Spinal cord (tissue), 10 donors: Measurements from ENCODE around the gene PPP1R15B. TPM values are rescaled to one million over a fixed set of nuclear protein-coding genes. Genes with fewer than 3 reads are reported as not detected.

Source experiments
- DNase-seq, 6 donors: peaks; one replicate each; pipeline versions ENCODE4 v3.0.0 to v3.0.0-alpha.2; 2013 to 2015; ENCODE audit warnings: low spot score in 6 of 6, low read depth in 4 of 6
- H3K27ac ChIP-seq: one replicate; pipeline ENCODE4 v1.5.1; 2013; ENCODE audit warnings: low read depth, low read length, control low read depth
- H3K27me3 ChIP-seq: one replicate; pipeline ENCODE4 v1.6.1; 2013; ENCODE audit warnings: low read length; ENCODE audit not compliant: control insufficient read depth, insufficient read depth
- H3K36me3 ChIP-seq: one replicate; pipeline ENCODE4 v1.6.1; 2013; ENCODE audit warnings: low read length; ENCODE audit not compliant: control insufficient read depth, insufficient read depth
- H3K4me1 ChIP-seq: one replicate; pipeline ENCODE4 v1.6.1; 2013; ENCODE audit warnings: low read length; ENCODE audit not compliant: control insufficient read depth, insufficient read depth
- H3K4me3 ChIP-seq: one replicate; pipeline ENCODE4 v1.5.1; 2013; ENCODE audit warnings: low read depth, low read length, control low read depth
- H3K9me3 ChIP-seq: one replicate; pipeline ENCODE4 v1.6.1; 2013; ENCODE audit warnings: low read length; ENCODE audit not compliant: control insufficient read depth, insufficient read depth
- WGBS: methylation state at CpG from one replicate; pipeline ENCODE4 v1.1.5; 2013; ENCODE audit warnings: missing lambda C conversion rate; ENCODE audit not compliant: insufficient coverage; 5-methylcytosine and 5-hydroxymethylcytosine counted together
- polyA plus RNA-seq, 2 donors: library from polyadenylated mRNA; unstranded; fragments of 120-200 nt; gene quantifications; one replicate each; pipeline ENCODE4 v1.2.1, GENCODE V29; 2013; ENCODE audit not compliant: insufficient read length in 2 of 2
- total RNA-seq, 2 donors: library from RNA; depleted of rRNA in 1 of 2; stranded (reverse); fragments of 120-200 nt in 1 of 2; fragments of >200 nt in 1 of 2; gene quantifications; one replicate each; pipeline versions ENCODE4 v1.2.3 to v1.2.4, GENCODE V29; 2013 to 2014
- donor health status: healthy.

The PPP1R15B gene
- total and polyA plus RNA-seq, 4 donors, result 31.4 to 51.4 (median 36.0) TPM

GRCh38 chr1:204362984-204363334 lies 48.7 kb downstream of the PPP1R15B start:
- peaks cover 3% of the 10 kb centered on the region for H3K36me3 ChIP-seq
- H3K9me3 ChIP-seq, result no peaks in the 10 kb centered on the region
- peak overlapping the region; percentile 43 for H3K4me3 ChIP-seq
- peaks cover 36% of the 10 kb centered on the region for H3K4me1 ChIP-seq
- 41% methylated on average over 11 of the region's 11 CpGs for WGBS
- no peak overlapping the region for H3K27ac ChIP-seq
- no peak for DNase-seq
- H3K27me3 ChIP-seq, result no peaks in the 10 kb centered on the region

GRCh38 chr1:204361781-204362180 lies 49.8 kb downstream of the PPP1R15B start:
- no peak overlapping the region for H3K27ac ChIP-seq
- H3K9me3 ChIP-seq, result no peaks in the 10 kb centered on the region
- 74% methylated on average over 9 of the region's 10 CpGs for WGBS
- no peak for DNase-seq
- no peaks in the 10 kb centered on the region for H3K27me3 ChIP-seq
- no peak overlapping the region for H3K4me3 ChIP-seq
- H3K4me1 ChIP-seq, result peaks cover 44% of the 10 kb centered on the region
- H3K36me3 ChIP-seq, result peaks cover 3% of the 10 kb centered on the region

- WGBS, result 79% methylated on average over 2 of the region's 2 CpGs
- Histone ChIP-seq H3K4me1 (peaks cover 44% of the 10 kb centered on the region), H3K4me3 (no peak overlapping the region), H3K9me3 (no peaks in the 10 kb centered on the region), H3K27me3 (no peaks in the 10 kb centered on the region), H3K27ac (no peak overlapping the region), H3K36me3 (peaks cover 3% of the 10 kb centered on the region)
- no peak for DNase-seq
These were observed 50.3 kb downstream of the PPP1R15B start for GRCh38 chr1:204361341-204361771.

GRCh38 chr1:204360314-204360713 lies 51.3 kb downstream of the PPP1R15B start:
- no CpG with 5 or more reads among the region's 4 CpGs for WGBS
- H3K36me3 ChIP-seq, result peaks cover 3% of the 10 kb centered on the region
- no peaks in the 10 kb centered on the region for H3K27me3 ChIP-seq
- no peak overlapping the region for H3K27ac ChIP-seq
- H3K4me1 ChIP-seq, result peaks cover 46% of the 10 kb centered on the region
- H3K4me3 ChIP-seq, result no peak overlapping the region
- H3K9me3 ChIP-seq, result no peaks in the 10 kb centered on the region
- DNase-seq, result no peak

- Histone ChIP-seq H3K4me1 (peaks cover 48% of the 10 kb centered on the region), H3K27me3 (no peaks in the 10 kb centered on the region), H3K27ac (peak within 1 kb of the TSS; percentile 25), H3K9me3 (no peaks in the 10 kb centered on the region), H3K4me3 (peak within 1 kb of the TSS; percentile 43), H3K36me3 (peaks cover 3% of the 10 kb centered on the region)
- peak in 4 of 6 donors; percentile 71 to 98 (median 82) for DNase-seq
- WGBS, result 1% methylated on average over 14 of the region's 20 CpGs
These were observed 52.0 kb downstream of the PPP1R15B start, which contains the start of gene PLEKHA6 for GRCh38 chr1:204359474-204360255. PLEKHA6 (minus strand) TSS chr1:204359929; CDS start chr1:204273727, 86,202 bp downstream.

- no peak overlapping the region for H3K27ac ChIP-seq
- no peaks in the 10 kb centered on the region for H3K9me3 ChIP-seq
- peak overlapping the region; percentile 43 for H3K4me3 ChIP-seq
- peaks cover 3% of the 10 kb centered on the region for H3K36me3 ChIP-seq
- peaks cover 49% of the 10 kb centered on the region for H3K4me1 ChIP-seq
- WGBS, result 6% methylated on average over 2 of the region's 5 CpGs
- no peaks in the 10 kb centered on the region for H3K27me3 ChIP-seq
- DNase-seq, result no peak
These were observed 52.5 kb downstream of the PPP1R15B start for GRCh38 chr1:204359131-204359473.

- DNase-seq, result peak in 1 of 6 donors; percentile 69
- no peaks in the 10 kb centered on the region for H3K9me3 ChIP-seq
- 17% methylated on average over 5 of the region's 5 CpGs for WGBS
- peak overlapping the region; percentile 43 for H3K4me3 ChIP-seq
- H3K36me3 ChIP-seq, result peaks cover 3% of the 10 kb centered on the region
- peak overlapping the region; percentile 33 for H3K27ac ChIP-seq
- H3K4me1 ChIP-seq, result peaks cover 48% of the 10 kb centered on the region
- no peaks in the 10 kb centered on the region for H3K27me3 ChIP-seq
These were observed 53.0 kb downstream of the PPP1R15B start for GRCh38 chr1:204358605-204359004.

- Histone ChIP-seq H3K27ac (peak overlapping the region; percentile 33), H3K4me3 (peak overlapping the region; percentile 43), H3K9me3 (no peaks in the 10 kb centered on the region), H3K36me3 (peaks cover 3% of the 10 kb centered on the region), H3K4me1 (peaks cover 40% of the 10 kb centered on the region), H3K27me3 (no peaks in the 10 kb centered on the region)
- WGBS, result 29% methylated on average over 16 of the region's 23 CpGs
- peak in 2 of 6 donors; percentile 63 to 84 for DNase-seq
These were observed 53.8 kb downstream of the PPP1R15B start for GRCh38 chr1:204357551-204358490.

GRCh38 chr1:204356997-204357396 lies 54.6 kb downstream of the PPP1R15B start:
- Histone ChIP-seq H3K27me3 (no peaks in the 10 kb centered on the region), H3K4me3 (peak overlapping the region; percentile 43), H3K4me1 (peaks cover 39% of the 10 kb centered on the region), H3K9me3 (no peaks in the 10 kb centered on the region), H3K27ac (no peak overlapping the region), H3K36me3 (peaks cover 3% of the 10 kb centered on the region)
- WGBS, result 88% methylated on average over 1 of the region's 4 CpGs
- no peak for DNase-seq
